Renal cortical epithelial cell (primary cell): ENCODE results near the gene TIRAP. TPM values are rescaled to one million over a fixed set of nuclear protein-coding genes. Genes with fewer than 3 reads are reported as not detected.

Experiments used
- DNase-seq: peaks from one replicate; pipeline ENCODE4 v3.0.0-alpha.2; 2011; ENCODE audit warnings: low read depth
- total RNA-seq: library from RNA; depleted of rRNA; stranded (reverse); fragments of >200 nt; gene quantifications from 2 replicates; pipeline ENCODE4 v1.2.3, GENCODE V29; 2014

The TIRAP gene
- total RNA-seq, 1 donor from 2014 or later: 5.1 TPM

GRCh38 chr11:126327281-126328000, 44.5 kb downstream of the TIRAP start:
- DNase-seq: peak; percentile 81

GRCh38 chr11:126328001-126328390, 45.1 kb downstream of the TIRAP start:
- no peak for DNase-seq

- DNase-seq: no peak
Observed at GRCh38 chr11:126328444-126328843, 45.6 kb downstream of the TIRAP start.

GRCh38 chr11:126328938-126329643, 46.2 kb downstream of the TIRAP start:
- DNase-seq: peak; percentile 11

- DNase-seq: no peak
Observed at GRCh38 chr11:126329644-126330211, 46.8 kb downstream of the TIRAP start.

GRCh38 chr11:126331286-126331685, 48.4 kb downstream of the TIRAP start:
- DNase-seq: no peak

GRCh38 chr11:126332221-126332711, 49.4 kb downstream of the TIRAP start:
- DNase-seq: peak; percentile 76

- no peak for DNase-seq
Observed at GRCh38 chr11:126333142-126333541, 50.2 kb downstream of the TIRAP start.

GRCh38 chr11:126334659-126335462, 52.0 kb downstream of the TIRAP start:
- no peak for DNase-seq

GRCh38 chr11:126335463-126335760, 52.5 kb downstream of the TIRAP start:
- DNase-seq: no peak

GRCh38 chr11:126336138-126336541, 53.2 kb downstream of the TIRAP start:
- no peak for DNase-seq

- DNase-seq: no peak
Observed at GRCh38 chr11:126336671-126337101, 53.8 kb downstream of the TIRAP start.

GRCh38 chr11:126337126-126337473, 54.2 kb downstream of the TIRAP start:
- no peak for DNase-seq

- no peak for DNase-seq
Observed at GRCh38 chr11:126337474-126338241, 54.8 kb downstream of the TIRAP start.

GRCh38 chr11:126338346-126339055, 55.6 kb downstream of the TIRAP start:
- no peak for DNase-seq

GRCh38 chr11:126339073-126339862, 56.4 kb downstream of the TIRAP start:
- DNase-seq: no peak

GRCh38 chr11:126339863-126340434, 57.1 kb downstream of the TIRAP start:
- peak; percentile 71 for DNase-seq

- no peak for DNase-seq
Observed at GRCh38 chr11:126340960-126341606, 58.2 kb downstream of the TIRAP start.

GRCh38 chr11:126341760-126342161, 58.9 kb downstream of the TIRAP start:
- no peak for DNase-seq
